ENCODE measurements around the gene DCP1B. TPM values are rescaled to one million over a fixed set of nuclear protein-coding genes. Genes with fewer than 3 reads are reported as not detected.

Gene DCP1B
- total RNA-seq, 1 donor = 17.7 TPM

DNA sequence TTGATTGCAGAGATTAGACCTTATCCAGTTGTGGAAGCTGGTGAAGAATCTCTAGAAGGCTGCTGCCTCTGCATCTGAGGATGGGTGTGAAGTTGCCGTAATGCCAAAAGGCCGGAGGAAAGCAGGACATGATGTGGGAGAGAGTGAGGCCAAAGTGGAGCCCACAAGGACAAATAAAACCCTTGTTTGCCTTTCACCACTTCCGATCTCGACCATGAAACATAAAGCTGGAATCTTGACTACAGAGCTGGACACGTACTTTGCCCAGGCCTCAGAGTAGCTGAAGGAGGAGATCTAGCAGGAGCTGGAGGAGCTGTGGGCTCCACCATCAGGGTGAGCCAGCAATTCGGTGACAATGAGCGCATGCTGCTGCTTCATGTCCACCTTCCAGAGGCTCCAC lies 43.5 kb upstream of the DCP1B start:
- no peak for DNase-seq (ENCODE audit: low read depth)
- TF ChIP-seq, protein P1, sequence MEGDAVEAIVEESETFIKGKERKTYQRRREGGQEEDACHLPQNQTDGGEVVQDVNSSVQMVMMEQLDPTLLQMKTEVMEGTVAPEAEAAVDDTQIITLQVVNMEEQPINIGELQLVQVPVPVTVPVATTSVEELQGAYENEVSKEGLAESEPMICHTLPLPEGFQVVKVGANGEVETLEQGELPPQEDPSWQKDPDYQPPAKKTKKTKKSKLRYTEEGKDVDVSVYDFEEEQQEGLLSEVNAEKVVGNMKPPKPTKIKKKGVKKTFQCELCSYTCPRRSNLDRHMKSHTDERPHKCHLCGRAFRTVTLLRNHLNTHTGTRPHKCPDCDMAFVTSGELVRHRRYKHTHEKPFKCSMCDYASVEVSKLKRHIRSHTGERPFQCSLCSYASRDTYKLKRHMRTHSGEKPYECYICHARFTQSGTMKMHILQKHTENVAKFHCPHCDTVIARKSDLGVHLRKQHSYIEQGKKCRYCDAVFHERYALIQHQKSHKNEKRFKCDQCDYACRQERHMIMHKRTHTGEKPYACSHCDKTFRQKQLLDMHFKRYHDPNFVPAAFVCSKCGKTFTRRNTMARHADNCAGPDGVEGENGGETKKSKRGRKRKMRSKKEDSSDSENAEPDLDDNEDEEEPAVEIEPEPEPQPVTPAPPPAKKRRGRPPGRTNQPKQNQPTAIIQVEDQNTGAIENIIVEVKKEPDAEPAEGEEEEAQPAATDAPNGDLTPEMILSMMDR (IDR thresholded peaks at IDR 0.05; ENCODE audit: insufficient read depth, low read depth, low read length) = no peak
- no peak overlapping the region for H3K4me3 ChIP-seq (ENCODE audit: low read depth, low read length)

DNA sequence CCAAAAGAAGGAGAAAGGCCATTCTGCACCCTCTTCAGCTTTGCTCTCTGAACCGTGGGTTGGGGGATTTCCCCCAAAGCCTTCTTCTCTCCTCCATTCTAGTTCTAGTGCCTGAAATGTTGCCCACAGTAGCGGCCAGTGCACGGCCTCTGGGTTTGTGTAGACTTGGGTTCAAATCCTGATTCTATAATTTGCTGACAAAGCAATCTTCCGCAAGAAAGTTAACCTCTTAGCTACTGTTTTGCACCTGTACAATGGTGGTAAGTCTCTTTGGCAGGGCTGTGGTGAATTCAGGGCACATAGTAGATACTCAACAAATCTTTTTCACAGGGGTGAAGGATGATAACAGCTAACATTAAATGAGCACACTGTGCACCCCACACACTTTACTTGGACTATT lies 42.7 kb upstream of the DCP1B start:
- H3K4me3 ChIP-seq (ENCODE audit: low read depth, low read length) = no peak overlapping the region
- no peak for DNase-seq (ENCODE audit: low read depth)
- TF ChIP-seq, protein P1 (IDR thresholded peaks at IDR 0.05; ENCODE audit: insufficient read depth, low read depth, low read length) = no peak

DNA sequence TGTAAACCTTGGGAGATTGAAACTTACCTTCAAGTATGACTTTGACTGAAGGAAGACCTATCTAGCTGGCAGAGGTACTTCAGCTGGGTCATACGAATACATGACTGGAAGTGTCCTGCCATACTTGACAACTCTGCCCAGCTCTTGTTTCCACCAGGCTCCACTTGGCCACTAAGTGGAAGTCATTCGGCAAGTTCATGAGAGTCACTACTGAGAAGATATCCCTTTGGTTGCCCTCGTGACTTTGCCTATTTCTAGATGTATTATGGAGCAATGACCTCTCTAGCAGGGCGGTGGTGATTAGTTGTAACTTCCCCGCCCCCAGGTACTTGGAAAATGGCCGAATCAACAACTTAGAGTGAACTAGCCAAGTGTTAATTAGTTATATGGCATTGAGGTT lies 39.9 kb upstream of the DCP1B start:
- TF ChIP-seq, protein P1 (IDR thresholded peaks at IDR 0.05; ENCODE audit: insufficient read depth, low read depth, low read length) = no peak
- no peak overlapping the region for H3K4me3 ChIP-seq (ENCODE audit: low read depth, low read length)
- DNase-seq (ENCODE audit: low read depth) = no peak

DNA sequence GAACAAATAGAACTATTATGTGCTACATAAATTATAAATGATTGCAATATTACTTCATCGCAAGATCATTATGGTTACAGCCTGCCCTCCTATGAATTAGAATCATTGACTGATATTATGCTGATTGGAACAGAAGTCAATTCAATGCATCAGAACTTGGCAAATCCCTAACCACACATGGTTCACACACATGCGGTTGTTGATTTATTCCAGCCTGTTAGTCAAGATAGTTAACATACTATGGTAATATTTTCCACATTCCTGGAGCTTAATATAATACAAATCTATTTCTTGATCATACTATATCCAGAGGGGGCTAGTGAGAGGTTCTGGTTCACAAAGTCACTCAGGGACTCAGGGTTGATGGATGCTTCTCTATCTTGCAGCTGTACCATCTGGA lies 38.8 kb upstream of the DCP1B start:
- no peak overlapping the region for H3K4me3 ChIP-seq (ENCODE audit: low read depth, low read length)
- TF ChIP-seq, protein P1 (IDR thresholded peaks at IDR 0.05; ENCODE audit: insufficient read depth, low read depth, low read length) = no peak
- no peak for DNase-seq (ENCODE audit: low read depth)

DNA sequence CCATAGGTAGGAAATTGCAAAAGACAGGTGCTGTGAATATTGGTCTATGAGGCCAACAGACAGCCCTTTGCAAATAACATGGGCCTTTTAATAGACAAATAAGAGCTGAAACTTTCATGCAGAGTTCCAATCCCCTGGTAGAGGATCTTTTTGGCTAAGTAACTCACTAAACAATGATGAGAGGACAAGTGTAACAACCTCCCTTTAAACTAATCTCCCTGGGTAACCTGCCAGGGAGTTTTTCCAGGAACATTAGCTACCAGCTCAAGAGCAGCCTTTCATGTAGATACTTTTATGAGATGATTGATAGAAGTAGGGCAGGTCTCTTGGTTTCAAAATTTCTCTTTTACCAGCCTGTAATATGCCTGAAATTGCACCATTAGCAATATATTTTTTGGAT lies 34.8 kb upstream of the DCP1B start:
- DNase-seq (ENCODE audit: low read depth) = no peak
- TF ChIP-seq, protein P1 (IDR thresholded peaks at IDR 0.05; ENCODE audit: insufficient read depth, low read depth, low read length) = no peak
- no peak overlapping the region for H3K4me3 ChIP-seq (ENCODE audit: low read depth, low read length)

DNA sequence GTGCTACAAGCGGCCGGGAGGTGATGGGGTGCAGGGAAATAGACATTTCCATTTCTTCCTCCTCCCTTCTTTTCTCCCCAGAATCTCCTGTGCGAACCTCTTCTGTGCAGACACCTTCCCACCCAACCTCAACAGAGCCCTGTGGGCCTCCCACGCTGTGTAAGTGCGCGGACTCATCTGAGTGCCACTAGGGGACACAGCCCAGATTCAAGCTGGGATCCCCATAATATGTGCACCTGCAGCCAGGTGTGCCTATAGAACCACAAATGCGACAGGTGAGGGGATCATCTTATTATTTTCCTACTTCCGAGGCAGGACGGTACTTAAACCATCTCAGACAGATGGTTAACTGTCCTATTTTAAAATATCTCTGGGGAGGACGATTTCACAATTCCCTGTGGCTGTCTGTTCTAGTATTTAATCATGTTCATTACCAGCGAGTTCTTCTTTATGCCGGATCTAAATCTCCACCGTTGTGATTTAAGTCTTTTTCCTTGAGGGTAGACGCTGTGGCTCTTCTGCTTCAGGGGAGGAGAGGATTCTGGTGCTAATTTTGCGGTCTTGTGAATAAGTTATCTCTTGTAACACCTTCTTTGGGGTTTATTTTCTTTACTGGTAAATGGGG lies 31.3 kb upstream of the DCP1B start:
- TF ChIP-seq, protein P1 (IDR thresholded peaks at IDR 0.05; ENCODE audit: insufficient read depth, low read depth, low read length) = no peak
- DNase-seq (ENCODE audit: low read depth) = peak; percentile 22
- H3K4me3 ChIP-seq (ENCODE audit: low read depth, low read length) = peak overlapping the region; percentile 51

Measured in fibroblast of villous mesenchyme (primary cell).